HepG2 (cell line): ENCODE measurements around the gene VWA2.

Experiments
- CHD4 ChIP-seq: fragments of 200-600 bp; sonication (generic); IDR thresholded peaks from 2 replicates; pipeline ENCODE4 v1.7.0; 2017; ENCODE audit warnings: mild to moderate bottlenecking, low read length, borderline replicate concordance
- RNF219 ChIP-seq: sonication (generic); formaldehyde crosslinking; IDR thresholded peaks from 2 replicates; pipeline ENCODE4 v1.5.0; 2020; ENCODE audit warnings: mild to moderate bottlenecking, missing genetic modification reagents
- TAF1 ChIP-seq: sonication (generic); formaldehyde crosslinking; IDR thresholded peaks from 2 replicates; pipeline ENCODE4 v1.4.0; 2020; ENCODE audit warnings: missing genetic modification reagents
- TF ChIP-seq, protein P1 (sequence below): sonication (generic); formaldehyde crosslinking; IDR thresholded peaks from 2 replicates; pipeline ENCODE4 v1.4.0; 2020; ENCODE audit warnings: missing genetic modification reagents

DNA sequence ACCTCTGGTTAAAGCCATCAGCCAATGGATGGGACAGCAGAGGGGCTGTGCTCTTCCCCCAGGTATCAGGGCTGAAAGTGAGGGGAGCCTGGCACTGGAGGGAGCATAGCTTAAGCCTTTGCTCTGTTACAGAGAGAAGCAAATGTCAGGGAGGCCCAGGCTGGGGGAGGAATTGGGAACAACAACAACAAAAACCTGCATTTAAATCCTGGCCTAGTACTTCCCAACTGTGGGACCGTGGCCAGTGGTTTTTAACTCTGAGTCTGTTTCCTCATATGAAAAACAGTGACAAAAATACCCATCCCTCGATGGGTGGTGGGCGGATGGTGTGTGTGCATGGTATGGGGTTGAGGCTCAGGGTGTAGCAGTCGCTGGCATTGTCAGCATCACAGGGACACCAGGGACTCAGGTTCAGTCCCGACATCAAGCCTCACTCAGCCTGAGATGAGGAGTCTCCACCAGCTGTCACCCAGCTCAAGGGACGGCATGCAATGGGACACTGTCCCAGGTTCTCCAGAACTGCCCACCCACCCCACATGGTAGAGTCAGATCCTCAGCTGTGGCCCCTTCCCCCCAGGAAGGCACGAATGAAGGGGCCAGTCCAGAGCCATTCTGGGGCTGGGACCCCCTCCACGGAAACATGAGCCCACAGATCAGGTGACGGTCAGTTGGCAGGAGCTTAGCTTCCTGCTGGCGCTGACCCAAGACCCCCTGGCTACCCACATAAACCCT, 90.7 kb downstream of the VWA2 start:
- no peak for TF ChIP-seq CHD4
- TF ChIP-seq TAF1 (CRISPR knock-in tag): no peak
- TF ChIP-seq, protein P1, sequence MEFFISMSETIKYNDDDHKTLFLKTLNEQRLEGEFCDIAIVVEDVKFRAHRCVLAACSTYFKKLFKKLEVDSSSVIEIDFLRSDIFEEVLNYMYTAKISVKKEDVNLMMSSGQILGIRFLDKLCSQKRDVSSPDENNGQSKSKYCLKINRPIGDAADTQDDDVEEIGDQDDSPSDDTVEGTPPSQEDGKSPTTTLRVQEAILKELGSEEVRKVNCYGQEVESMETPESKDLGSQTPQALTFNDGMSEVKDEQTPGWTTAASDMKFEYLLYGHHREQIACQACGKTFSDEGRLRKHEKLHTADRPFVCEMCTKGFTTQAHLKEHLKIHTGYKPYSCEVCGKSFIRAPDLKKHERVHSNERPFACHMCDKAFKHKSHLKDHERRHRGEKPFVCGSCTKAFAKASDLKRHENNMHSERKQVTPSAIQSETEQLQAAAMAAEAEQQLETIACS (CRISPR knock-in tag): no peak
- TF ChIP-seq RNF219 (CRISPR knock-in tag): no peak
